ENCODE data around the gene SIL1. TPM values are rescaled to one million over a fixed set of nuclear protein-coding genes. Genes with fewer than 3 reads are reported as not detected.

SIL1 gene
- total and polyA plus RNA-seq, 2 of the 4 experiments (the other 2 are of a cell fraction) = 56.1 to 66.0 TPM

GRCh38 chr5:139004374-139005307 lies 193.5 kb downstream of the SIL1 start:
- Histone ChIP-seq H3K9me3 (ENCODE audit: control insufficient read depth, insufficient read depth, low read length) (no peaks in the 10 kb centered on the region), H3K4me1 (ENCODE audit: control insufficient read depth, insufficient read depth, low read length) (no peaks in the 10 kb centered on the region), H4K20me1 (ENCODE audit: insufficient read depth, low read length) (no peaks in the 10 kb centered on the region), H3K23ac (ENCODE audit: low read depth, low read length) (no peak overlapping the region), H3K9ac (ENCODE audit: low read depth, low read length) (no peak overlapping the region), H4K8ac (ENCODE audit: low read depth in 2 of 2, low read length in 2 of 2) (no peak overlapping the region), H3K79me1 (ENCODE audit: low read depth in 1 of 2, low read length in 2 of 2) (no peaks in the 10 kb centered on the region), H3K14ac (replicated peaks; ENCODE audit: low read depth, low read length) (no peak overlapping the region), H4K91ac (ENCODE audit: insufficient read depth, low read depth, low read length) (no peak overlapping the region), H2BK5ac (ENCODE audit: low read depth, low read length, poor library complexity, severe bottlenecking) (no peak overlapping the region), H3K9me1 (ENCODE audit: insufficient read depth, low read length) (no peaks in the 10 kb centered on the region), H3K18ac (ENCODE audit: low read depth, low read length) (no peak overlapping the region), H2AK9ac (replicated peaks; ENCODE audit: low read depth, low read length, poor library complexity) (no peak overlapping the region), H2BK15ac (ENCODE audit: low read depth, low read length) (no peak overlapping the region), H2AK5ac (ENCODE audit: low read depth, low read length) (no peak overlapping the region), H3K36me3 (ENCODE audit: control insufficient read depth, insufficient read depth, low read length) (no peaks in the 10 kb centered on the region), H3K4me3 (ENCODE audit: insufficient read depth, low read depth, low read length) (no peak overlapping the region), H3K56ac (ENCODE audit: extremely low read depth, insufficient read depth, low read length) (no peak overlapping the region), H2BK20ac (ENCODE audit: low read depth, low read length) (no peak overlapping the region), H4K5ac (ENCODE audit: low read depth, low read length) (no peak overlapping the region), H2BK120ac (ENCODE audit: low read depth, low read length) (no peak overlapping the region), H2AFZ (replicated peaks; ENCODE audit: low read length, poor library complexity) (no peak overlapping the region), H3K27me3 (ENCODE audit: control insufficient read depth, insufficient read depth, low read length) (no peaks in the 10 kb centered on the region), H3K4me2 (ENCODE audit: low read depth, low read length) (no peak overlapping the region), H3K27ac (ENCODE audit: insufficient read depth, low read length) (no peak overlapping the region), H3K4ac (ENCODE audit: low read depth, low read length) (no peak overlapping the region)
- ChIA-PET CTCF (no interaction called here), POLR2A (ENCODE audit: unreplicated experiment) (no interaction called here)
- peak; percentile 50 for DNase-seq
- BruUV-seq (replicated peaks) = no TSS peak
- intact Hi-C loops (cut with micrococcal nuclease) = no loop called here
- in situ Hi-C loops (cut with MboI; ENCODE audit: low sequenced_read_pairs) = no loop called here
- no CpG with 5 or more reads among the region's 3 CpGs for WGBS, 2 experiments (ENCODE audit: extremely low coverage in 2 of 2, insufficient read length in 1 of 2)
- dilution Hi-C loops (cut with HindIII; ENCODE audit: low sequenced_read_pairs, unreplicated experiment) = no loop called here
- ATAC-seq (ENCODE audit: low read depth) = no peak
- no peak for TF ChIP-seq RAD21 (IDR thresholded peaks at IDR 0.05; ENCODE audit: low read length)
- TF ChIP-seq CEBPB (IDR thresholded peaks at IDR 0.05; ENCODE audit: low read depth, low read length) = peak; percentile 85
- TF ChIP-seq MXI1 (IDR thresholded peaks at IDR 0.05; ENCODE audit: borderline replicate concordance, low read depth, low read length) = no peak
- TF ChIP-seq, protein P1, sequence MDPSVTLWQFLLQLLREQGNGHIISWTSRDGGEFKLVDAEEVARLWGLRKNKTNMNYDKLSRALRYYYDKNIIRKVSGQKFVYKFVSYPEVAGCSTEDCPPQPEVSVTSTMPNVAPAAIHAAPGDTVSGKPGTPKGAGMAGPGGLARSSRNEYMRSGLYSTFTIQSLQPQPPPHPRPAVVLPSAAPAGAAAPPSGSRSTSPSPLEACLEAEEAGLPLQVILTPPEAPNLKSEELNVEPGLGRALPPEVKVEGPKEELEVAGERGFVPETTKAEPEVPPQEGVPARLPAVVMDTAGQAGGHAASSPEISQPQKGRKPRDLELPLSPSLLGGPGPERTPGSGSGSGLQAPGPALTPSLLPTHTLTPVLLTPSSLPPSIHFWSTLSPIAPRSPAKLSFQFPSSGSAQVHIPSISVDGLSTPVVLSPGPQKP (IDR thresholded peaks at IDR 0.05; ENCODE audit: borderline replicate concordance, low read depth, low read length) = no peak
- no peak for TF ChIP-seq CHD1 (IDR thresholded peaks at IDR 0.05; ENCODE audit: low read depth, low read length)
- no peak for TF ChIP-seq BHLHE40 (IDR thresholded peaks at IDR 0.05; ENCODE audit: low read depth, low read length)
- TF ChIP-seq POLR2A (IDR thresholded peaks at IDR 0.05; ENCODE audit: low read depth, low read length) = no peak
- peak; percentile 81 for TF ChIP-seq MAFK (IDR thresholded peaks at IDR 0.05; ENCODE audit: low read depth, low read length)
- no peak for TF ChIP-seq MAZ (IDR thresholded peaks at IDR 0.05; ENCODE audit: borderline replicate concordance, low read depth, low read length)
- TF ChIP-seq RCOR1 (IDR thresholded peaks at IDR 0.05; ENCODE audit: insufficient replicate concordance, low read length) = no peak
- no peak for TF ChIP-seq NFE2L2 (IDR thresholded peaks at IDR 0.05; ENCODE audit: low read depth, low read length)
- TF ChIP-seq FOS (IDR thresholded peaks at IDR 0.05; ENCODE audit: low read depth, low read length) = no peak
- TF ChIP-seq RFX5 (IDR thresholded peaks at IDR 0.05; ENCODE audit: low read depth, low read length) = no peak
- TF ChIP-seq CTCF (conservative IDR thresholded peaks at IDR 0.05; ENCODE audit: low read depth, low read length) = no peak
